Epithelial cell of prostate (primary cell): ENCODE results near the gene ADARB1.

ENCODE experiments used
- DNase-seq: peaks from one replicate; pipeline ENCODE4 v3.0.0-alpha.2; 2011; ENCODE audit warnings: low read depth, low spot score
- H3K27ac ChIP-seq: fragments of 450-650 bp; 2 replicates; pipeline ENCODE4 v1.5.1; 2017; ENCODE audit warnings: mild to moderate bottlenecking

ADARB1 gene

DNA sequence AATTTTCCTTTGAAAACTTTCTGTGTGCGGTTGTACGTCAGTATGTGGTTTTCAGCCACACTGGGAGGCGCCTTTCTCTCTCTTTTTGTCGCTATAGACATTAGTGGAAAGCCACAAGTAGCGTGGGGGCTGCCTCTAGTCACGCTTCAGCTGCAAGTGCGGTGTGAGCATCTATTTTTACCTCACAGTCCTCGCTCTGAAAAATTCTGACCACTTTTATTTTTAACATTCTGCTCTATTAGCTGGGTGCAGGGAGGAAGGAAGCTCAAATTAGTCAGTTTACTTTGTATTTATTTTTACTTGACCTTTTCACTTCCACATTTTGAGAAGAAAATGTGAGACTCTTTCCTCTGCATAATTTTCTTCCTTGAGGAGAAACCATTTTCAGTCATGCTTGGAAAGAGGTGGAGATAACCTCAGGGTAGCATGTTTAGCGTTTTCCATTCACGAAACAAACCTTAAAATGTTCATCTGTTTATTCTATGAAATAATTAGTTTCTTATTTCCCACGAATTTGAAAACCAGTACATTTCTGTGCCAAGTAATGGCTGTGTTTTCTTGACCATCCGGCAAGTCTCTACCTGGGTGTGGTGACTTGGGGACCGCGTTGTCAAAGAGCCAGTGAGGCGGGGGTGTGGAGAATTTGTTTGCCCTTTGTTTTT lies 35.6 kb downstream of the ADARB1 start:
- no peak overlapping the region for H3K27ac ChIP-seq
- no peak for DNase-seq

DNA sequence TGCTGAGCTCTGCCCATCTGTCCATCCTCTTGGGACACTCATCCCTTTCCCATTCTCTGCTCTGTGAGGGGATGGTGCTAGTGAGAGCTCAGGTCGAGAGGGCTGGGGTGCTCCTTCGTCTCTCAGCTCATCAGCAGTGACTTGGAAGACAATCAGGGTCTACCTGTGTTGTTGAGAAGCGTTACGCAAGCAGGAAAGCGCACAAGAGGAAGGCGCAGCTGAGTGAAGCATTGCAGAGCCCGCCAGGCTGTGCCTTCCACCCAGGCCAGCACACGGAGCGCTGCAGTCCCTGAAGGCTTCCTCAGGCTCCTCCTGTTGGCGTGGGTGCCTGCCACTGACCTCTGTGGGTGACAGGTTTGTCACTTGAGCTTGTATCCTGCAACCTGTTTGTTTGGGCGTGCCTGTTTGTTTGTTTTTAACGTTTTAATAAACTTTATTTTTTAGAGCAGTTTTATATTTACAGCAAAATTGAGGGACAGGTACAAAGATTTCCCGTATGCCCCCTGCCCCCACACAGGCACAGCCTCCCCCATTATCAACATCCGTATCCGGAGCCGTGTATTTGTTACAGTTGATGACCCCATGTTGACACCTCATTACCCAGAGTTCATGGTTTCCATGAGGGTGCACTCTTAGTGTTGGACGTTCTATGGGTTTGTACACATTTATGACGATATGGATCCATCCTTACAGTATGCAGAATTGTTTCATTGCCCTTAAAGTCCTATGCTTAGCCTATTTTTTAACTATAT lies 36.7 kb downstream of the ADARB1 start:
- DNase-seq = no peak
- H3K27ac ChIP-seq = no peak overlapping the region

DNA sequence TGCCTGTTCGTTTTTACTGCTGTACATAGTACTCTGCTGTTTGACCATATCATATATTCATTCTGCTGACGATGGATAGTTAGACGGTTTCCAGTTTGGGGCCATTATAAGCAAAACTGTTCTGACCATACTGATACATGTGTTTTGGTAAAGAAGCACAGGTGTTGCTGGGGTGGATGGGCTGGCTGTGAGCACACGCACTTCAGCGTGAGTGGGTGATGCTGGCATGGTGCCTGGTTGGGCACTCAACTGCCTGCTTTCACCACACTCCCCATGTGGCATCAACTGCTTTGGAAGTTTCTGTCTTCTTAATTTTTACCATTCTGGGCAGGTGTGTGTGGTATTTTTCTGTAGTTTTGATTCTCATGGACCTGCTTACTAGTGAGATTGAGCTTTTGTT lies 37.3 kb downstream of the ADARB1 start:
- no peak for DNase-seq
- H3K27ac ChIP-seq = no peak overlapping the region

DNA sequence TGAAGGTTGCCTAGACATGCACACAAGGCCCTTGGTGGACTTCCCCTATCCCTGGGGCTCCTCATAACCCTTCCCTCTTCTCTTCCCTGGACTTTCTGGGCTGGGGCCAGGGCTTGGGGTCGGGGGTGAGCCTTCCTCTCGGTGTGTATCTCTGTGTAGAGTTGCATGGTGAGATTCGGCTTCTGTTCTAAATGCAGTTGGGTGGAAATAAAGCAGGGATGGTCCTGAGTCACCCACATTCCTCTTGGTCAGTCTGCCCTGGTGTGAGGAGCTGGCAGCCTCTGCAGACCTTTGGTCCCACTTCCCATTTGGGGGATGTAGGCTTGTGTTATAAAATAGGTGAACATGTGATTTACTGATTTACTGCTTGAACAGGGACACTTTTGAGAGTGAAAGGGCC lies 38.0 kb downstream of the ADARB1 start:
- H3K27ac ChIP-seq = no peak overlapping the region
- no peak for DNase-seq

DNA sequence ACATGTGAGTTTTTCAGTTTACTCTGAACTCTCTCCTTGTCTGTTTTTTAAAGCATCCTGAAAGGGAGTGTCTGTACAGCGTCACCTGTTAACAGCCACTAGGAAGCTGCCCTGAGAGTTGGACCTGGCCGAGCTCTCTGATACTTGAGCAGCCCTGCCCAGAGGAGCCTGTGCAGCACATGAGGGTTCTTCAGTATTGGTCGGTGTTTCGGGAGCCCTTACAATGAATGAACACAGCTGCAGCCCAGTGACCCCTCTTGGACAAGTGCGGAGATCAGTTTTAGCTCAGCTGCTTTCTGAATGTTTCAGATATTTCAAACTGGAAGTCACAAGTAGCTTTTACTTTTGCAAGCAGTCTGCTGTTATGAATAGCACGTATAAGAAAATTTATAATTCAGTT lies 39.2 kb downstream of the ADARB1 start:
- no peak overlapping the region for H3K27ac ChIP-seq
- no peak for DNase-seq

DNA sequence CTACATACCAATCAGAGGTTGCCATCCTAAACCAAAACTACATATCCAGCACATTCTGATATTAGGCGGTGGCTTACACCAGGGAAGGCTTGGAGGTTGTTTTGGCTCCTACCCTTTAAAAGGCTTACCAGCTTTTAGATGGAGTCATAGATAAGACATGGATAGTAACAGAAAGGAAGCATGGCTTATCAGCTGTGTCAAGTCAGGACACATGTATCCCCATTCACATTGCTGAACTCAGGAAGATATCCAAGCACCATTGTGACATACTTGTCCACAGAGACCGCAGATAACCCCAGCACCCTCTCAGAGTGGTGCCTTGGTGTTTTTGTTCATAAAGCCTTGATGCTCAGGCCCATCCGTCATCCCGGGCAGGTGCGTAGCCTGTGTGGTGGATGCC lies 39.7 kb downstream of the ADARB1 start:
- H3K27ac ChIP-seq = no peak overlapping the region
- DNase-seq = no peak

DNA sequence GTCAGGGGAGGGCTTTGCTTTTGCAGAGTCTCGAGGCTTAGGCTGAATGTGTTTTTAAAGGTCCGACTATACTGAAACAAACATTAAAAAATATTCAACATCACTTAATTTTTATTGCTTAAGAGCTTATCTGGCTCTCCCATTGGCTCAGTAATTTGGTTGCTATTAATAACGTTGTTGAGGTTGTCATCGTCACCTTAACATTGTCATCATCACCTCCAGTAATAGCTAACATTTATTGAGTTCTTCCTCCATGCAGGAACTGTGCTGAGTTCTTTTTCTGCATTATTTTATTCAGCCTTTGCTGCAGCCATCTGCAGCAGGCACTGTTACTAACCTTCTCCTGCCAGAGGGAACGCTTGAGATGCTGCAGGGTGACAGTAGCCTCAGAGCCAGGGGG lies 40.1 kb downstream of the ADARB1 start:
- DNase-seq = no peak
- no peak overlapping the region for H3K27ac ChIP-seq

DNA sequence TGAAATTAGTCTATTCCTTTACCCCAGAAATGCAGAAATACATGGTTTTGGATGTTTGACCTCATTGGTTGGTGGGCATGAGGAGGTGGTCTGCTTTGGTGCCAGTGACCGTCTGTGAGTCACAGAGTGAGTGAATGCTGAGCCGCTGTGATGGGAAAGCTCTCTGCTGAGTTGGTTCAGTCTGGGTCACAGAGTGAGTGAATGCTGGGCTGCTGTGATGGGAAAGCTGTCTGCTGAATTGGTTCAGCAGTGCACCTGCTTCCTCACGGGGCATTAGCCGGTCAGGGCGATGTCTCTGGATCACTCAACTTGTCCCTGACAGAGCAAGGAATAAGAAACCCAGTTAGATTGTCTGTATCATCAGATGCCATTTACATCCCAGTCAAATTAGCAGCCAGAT lies 40.8 kb downstream of the ADARB1 start:
- H3K27ac ChIP-seq = no peak overlapping the region
- DNase-seq = no peak

DNA sequence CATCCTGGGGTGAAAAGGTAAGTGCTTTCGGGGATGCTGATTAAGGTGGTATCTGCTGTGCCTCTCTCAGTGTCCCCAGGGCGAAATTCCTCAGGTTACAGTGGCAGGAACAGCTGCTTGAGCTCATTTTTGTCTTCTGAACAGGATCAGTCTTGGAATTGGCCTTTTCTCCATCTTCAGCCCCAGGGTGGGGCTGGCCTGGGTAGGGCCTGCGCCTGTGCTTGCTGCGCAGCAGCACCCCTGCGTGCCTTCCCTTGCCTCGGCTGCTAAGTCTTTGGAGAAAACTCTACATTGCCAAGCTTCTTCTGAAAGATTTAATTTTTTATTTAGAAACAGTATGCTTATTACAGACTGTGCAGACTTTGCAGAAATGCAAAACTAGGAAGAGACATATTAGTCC lies 41.7 kb downstream of the ADARB1 start:
- H3K27ac ChIP-seq = no peak overlapping the region
- DNase-seq = no peak

DNA sequence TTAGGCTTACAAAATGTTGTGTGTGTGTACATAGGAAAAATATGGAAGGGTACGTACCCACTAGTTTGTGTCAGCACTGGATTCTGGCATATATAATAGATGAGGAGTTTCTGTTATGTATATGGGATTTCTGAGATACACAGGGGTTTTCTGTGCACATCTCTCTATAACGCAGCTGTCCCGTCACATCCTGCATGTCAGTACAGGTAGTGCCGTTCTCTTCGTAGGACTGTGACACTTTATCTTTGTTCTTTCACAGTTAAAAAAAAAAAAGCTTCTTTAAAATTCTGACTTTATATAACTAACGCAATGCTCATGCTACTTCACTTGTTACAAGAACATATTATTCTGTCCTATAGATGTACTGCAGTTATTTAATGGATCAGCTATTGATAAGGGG lies 42.9 kb downstream of the ADARB1 start:
- no peak overlapping the region for H3K27ac ChIP-seq
- DNase-seq = no peak

DNA sequence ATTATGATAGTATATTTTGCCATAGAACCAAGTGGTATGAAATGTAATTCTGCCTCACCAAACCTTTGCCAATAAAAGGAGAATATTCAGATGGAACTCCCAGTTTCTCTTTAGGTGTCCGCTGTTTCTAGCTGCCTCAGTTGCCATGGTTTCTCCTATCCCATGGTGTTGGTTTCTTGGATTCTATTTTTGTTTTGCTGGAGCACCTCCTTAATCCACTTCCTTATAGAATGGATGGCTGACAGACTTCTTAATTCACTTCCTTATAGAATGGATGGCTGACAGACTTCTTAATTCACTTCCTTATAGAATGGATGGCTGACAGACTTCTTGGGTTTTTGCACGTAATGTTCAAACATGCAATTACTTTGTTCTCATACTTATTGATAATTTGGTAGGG lies 43.7 kb downstream of the ADARB1 start:
- H3K27ac ChIP-seq = no peak overlapping the region
- no peak for DNase-seq

DNA sequence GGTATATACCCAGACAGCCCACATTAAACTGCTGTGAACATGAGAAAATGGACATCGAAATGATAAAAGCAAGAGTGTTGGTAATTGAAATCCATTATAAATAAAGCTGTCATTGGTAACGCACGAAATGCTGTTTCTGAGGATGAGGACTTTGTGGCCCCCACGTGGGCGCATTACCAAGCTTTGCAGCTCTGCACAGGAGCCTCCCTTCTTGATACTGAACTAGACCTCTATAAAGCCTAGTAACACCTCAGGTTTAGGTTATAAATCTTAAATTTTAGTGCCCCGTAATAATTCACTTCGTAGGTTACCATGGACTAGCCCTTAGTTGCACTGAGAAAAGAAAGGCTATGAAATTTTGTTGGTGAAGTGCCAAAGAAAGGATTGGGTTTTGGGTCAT lies 45.4 kb downstream of the ADARB1 start:
- no peak overlapping the region for H3K27ac ChIP-seq

DNA sequence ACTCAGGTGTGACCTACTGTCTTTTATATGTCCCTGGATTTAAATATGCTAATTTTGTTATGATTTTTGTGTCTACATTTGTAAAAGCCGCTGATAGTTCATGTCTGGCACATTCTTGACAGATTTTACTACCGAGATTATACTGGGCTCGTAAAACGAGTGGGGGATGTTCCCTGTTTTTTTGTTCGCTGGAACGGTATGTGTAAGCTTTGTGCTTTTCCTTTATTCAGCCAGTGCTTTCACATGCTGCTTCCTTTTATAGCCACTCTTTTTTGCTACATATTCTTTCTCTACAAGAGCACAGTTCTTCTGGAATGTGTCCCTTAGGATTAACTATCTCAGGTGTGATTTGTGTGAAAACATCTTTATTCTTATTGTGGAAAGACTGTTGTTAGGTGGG lies 46.6 kb downstream of the ADARB1 start:
- no peak overlapping the region for H3K27ac ChIP-seq
- no peak for DNase-seq

More for the DNA sequence above, 45.4 kb downstream of the ADARB1 start:
- no peak for DNase-seq

DNA sequence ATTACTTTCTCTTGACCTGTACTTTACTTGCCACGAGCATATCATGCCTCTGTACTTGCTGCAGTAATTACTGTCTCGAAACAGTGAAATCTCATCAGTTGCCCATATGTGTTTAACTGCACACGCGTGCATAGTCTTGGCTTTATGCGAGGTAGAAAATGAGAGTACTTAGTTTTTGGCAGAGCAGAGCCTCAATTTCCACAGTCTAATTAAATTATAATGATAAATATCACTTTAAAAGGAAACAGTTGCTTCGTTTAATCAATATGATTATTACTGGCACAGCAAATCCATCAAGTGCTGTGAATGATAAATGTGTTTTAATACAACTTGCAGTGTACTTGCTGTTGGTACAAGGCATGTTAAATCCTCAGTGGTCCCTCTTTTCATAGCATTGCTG lies 47.6 kb downstream of the ADARB1 start:
- DNase-seq = no peak

DNA sequence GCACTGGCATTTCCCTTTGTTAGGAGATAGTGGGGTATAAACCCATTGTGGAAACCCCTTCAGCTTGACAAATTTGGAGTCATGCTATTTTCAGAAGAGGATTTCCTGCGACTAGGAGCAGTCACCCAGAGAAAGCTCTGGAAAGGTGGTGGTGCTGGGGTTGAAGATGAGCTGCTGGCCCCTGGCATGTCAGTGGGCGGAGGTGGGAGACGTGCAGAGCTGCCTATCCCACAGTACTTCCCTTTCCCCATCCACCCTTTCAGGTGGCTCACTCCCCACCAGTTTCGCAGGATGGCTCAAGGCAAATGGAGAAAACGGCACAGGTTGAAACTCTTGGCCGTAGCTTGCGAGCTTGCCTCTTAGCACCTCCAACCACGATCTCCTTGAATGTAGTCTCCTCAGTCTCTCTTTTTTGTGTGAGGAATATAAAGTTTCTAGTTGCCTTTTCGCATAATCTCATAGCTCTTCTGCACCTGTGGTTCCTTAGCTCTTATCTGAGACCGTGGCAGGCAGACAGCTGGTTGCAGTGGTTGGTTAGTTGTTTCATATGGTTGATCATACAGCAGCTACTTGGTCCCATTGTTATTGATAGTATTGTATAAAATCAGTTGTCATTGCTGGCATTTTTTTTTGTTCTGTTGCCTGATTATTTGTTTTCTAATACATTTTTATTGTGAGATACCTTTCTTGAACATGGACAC lies 48.2 kb downstream of the ADARB1 start:
- H3K27ac ChIP-seq = no peak overlapping the region
- no peak for DNase-seq

More for the DNA sequence above, 47.6 kb downstream of the ADARB1 start:
- no peak overlapping the region for H3K27ac ChIP-seq

DNA sequence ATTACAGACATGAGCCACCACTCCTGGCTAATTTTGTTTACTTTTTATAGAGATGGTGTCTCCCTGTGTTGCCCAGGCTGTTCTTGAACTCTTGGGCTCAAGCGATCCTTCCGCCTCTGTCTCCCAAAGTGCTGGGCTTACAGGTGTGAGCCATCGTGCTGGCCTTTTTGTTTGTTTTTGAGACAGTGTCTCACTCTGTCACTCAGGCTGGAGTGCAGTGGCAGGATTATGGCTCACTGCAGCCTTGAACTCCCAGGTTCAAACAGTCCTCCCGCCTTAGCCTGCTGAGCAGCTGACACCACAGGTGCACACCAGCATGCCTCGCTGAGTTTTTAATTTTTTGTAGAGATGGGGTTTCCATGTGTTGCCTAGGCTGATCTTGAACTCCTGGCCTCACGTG lies 49.1 kb downstream of the ADARB1 start:
- no peak overlapping the region for H3K27ac ChIP-seq
- DNase-seq = no peak

DNA sequence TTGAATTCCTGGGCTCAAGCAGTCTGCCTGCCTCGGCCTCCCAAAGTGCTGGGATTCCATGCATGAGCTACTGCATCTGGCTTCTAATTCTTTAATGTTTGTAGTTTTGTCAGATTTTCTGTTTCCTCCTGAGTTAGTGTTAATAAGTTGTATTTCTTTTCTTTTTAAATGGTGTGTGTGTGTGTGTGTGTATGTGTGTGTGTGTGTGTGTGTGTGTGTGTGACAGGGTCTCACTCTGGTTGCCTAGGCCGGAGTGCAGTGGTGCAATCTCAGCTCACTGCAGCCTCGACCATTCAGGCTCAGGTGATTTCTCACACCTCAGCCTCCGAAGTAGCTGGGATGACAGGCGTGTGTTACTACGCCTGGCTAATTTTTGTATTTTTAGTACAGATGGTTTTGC lies 50.2 kb downstream of the ADARB1 start:
- no peak for DNase-seq
- no peak overlapping the region for H3K27ac ChIP-seq

DNA sequence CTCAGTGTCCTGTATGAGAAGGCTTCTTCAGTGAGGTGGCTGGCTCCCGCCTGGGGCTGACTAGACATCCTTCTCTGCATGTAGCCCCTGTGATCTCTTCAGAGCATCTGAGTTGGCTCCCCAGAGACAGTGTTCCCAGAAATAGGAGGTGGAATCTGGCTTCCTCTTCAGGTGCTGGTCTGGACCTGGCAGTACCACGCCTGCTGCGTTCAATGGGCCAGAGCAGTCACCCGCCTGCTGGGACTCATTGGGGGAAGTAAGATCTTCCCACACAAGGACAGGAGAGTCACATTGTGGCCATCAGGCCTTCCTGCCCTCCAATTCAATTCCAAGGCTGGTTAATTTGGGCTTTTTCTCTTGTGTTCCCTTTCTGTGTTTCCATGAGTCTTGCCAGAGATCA lies 51.0 kb downstream of the ADARB1 start:
- no peak for DNase-seq
- no peak overlapping the region for H3K27ac ChIP-seq

DNA sequence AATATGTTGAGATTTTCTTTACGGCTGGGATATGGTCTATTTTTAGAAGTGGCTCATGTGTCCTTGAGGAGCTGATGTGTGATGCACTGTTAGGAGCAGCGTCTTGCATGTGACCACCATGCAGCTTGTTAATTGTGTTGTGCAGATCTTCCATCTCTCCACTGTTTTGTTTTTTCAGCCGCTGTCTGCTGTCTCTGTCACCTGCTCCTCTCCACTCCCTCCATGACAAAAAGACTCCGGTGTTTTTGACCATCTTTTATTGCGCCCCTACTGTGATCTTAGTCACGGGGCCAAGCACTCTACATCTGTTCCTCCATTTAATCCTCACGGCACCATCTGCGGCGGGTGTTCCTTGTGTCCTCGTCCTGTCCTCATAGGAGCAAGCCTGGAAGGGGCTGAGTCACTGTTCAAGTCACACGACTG lies 51.8 kb downstream of the ADARB1 start:
- DNase-seq = no peak
- H3K27ac ChIP-seq = no peak overlapping the region

DNA sequence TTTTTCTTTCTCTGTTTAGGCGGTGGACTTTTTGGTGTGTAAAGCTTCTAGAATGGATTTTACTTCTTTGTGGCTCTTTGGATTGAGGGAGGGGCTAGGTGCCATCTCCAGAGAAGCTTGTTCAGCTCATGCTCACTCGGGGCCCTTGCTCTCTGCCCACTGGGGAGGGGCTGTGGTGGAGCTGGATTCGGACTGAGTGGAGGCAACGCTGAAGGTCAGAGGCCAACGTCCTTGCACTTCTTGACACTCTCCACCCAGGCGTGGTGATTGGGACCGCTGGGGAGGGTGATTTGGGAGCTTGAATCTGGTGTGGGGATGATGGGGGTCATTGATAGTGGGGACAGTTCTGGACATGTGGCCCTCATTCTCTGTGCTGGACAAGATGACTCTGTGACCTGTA lies 52.6 kb downstream of the ADARB1 start:
- no peak for DNase-seq
- H3K27ac ChIP-seq = no peak overlapping the region

DNA sequence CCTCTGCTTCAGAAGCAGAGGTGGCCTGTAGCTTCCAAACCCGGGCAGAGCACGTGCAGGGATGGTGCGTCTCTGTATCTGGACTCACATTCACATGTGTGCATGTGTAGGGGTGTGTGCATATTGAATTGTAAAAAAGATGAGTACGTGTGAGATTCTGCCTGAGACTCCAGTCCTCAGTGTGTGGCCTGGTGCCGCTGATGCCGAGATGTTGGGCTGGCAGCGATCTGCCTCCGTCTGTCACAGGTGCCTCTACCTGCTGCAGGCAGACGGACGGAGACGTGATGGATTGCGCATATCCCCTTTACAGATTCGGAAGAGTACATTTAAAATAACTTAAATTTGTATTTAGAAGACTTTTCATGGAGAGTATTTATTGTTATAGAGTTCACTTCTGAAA lies 53.6 kb downstream of the ADARB1 start:
- DNase-seq = no peak
- no peak overlapping the region for H3K27ac ChIP-seq
